NCI-H345 treated with DMSO at 0.1 percent for 48 hours (cell line): Measurements from ENCODE around the gene BBOX1.
"Not testable (repeated sequence)": the region's sequence is repeated elsewhere in the genome, so short reads cannot be mapped to it uniquely, and the experiment has no call there.

Source experiments
- DNase-seq: peaks from one replicate; lab custom pipeline; 2025; ENCODE audit not compliant: unreplicated experiment; lab: John Stamatoyannopoulos, UW

The BBOX1 gene

GRCh38 chr11:27083241-27083640 is 42.6 kb downstream of the BBOX1 start:
- DNase-seq = no peak

GRCh38 chr11:27083782-27084181 is 43.2 kb downstream of the BBOX1 start:
- DNase-seq = no peak

DNA sequence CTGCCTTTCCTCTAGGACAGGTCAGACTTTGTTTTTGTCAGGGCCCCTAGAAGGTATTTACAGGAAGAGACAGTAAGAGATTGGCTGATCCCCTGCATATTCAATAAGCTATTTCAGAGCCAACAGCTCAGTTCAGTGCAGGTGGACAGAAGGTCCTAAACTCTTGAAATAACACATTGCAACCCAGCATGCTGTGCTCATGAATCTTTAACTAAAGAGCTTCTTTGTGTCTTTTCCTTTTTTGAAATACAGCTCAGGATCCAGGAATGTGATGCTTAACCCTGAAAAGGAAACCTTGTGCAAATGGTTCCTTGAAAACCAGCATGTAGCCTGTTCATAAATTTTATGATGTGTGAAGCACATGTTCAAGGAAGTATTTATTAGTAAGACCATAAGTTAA is 43.9 kb downstream of the BBOX1 start:
- DNase-seq = no peak

GRCh38 chr11:27085111-27085510 is 44.5 kb downstream of the BBOX1 start:
- DNase-seq = no peak

DNA sequence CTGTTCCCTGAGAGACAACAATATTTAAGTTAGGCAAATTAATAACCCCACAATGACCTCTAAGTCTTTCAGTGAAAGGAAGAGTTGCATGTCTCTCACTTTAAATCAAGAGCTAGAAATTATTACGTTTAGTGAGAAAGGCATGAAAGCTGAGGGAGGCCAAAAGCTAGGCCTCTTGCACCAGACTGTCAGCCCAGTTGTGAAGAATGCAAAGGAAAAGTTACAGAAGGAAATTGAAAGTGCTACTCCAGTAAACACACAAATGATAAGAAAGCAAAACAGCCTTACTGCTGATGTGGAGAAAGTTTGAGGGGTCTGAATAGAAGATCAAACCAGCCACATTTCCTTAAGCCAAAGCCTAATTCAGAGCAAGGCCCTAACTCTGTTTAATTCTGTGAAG is 45.0 kb downstream of the BBOX1 start:
- no peak for DNase-seq

DNA sequence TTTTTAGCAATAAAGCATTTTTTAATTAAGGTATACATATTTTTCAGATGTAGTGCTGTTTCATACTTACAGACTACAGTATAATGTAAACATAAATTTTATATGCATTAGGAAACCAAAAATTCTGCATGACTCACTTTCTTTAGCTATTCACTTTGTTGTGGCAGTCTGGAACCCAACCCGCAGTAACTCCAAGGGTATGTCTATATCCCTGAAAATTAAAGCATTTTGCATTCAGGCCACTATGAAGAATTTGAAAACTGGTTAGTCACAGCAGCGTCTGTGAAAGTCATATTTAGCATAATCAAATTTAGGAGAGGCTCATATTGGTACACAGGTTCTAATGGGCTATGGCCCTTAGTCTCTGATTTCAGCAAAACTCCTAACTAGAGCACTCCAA is 46.8 kb downstream of the BBOX1 start:
- no peak for DNase-seq

DNA sequence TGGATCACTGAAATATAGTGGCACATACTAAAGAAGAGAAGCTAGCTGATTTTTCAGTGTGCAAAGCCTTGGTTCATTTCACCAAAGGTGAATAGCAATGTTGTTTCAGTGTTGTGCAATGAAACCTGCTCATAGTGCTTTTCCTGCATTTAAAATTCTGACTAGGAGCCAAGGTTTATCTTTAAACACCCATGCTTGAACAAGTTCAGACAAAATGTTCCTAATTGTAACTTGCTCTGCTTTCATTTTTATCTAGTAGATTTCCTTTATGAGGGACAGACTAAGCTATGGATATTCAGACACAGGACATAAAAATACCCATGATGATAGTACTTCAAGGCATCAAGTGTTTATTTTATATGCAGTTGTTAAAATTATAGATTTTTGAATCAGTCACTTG is 47.7 kb downstream of the BBOX1 start:
- DNase-seq = no peak

- no peak for DNase-seq
Observed at GRCh38 chr11:27089746-27090145, 49.1 kb downstream of the BBOX1 start.

DNA sequence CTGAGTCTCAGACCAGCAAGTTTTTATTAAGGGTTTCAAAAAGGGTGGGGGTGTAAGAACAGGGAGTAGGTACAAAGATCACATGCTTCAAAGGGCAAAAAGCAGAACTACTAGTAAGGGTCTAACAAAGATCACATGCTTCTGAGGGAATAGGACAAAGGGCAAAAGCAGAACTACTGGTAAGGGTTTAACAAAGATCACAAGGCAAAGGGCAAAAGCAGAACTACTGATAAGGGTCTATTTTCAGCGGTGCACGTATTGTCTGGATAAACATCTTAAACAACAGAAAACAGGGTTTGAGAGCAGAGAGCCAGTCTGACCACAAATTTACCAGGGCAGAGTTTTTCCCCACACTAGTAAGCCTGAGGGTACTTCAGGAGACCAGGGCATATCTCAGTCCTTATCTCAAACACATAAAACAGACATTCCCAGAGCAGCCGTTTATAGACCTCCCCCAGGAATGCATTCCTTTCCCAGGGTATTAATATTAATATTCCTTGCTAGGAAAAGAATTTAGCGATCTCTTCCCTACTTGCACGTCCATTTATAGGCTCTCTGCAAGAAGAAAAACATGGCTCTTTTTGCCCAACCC is 49.8 kb downstream of the BBOX1 start:
- not testable (repeated sequence) for DNase-seq

DNA sequence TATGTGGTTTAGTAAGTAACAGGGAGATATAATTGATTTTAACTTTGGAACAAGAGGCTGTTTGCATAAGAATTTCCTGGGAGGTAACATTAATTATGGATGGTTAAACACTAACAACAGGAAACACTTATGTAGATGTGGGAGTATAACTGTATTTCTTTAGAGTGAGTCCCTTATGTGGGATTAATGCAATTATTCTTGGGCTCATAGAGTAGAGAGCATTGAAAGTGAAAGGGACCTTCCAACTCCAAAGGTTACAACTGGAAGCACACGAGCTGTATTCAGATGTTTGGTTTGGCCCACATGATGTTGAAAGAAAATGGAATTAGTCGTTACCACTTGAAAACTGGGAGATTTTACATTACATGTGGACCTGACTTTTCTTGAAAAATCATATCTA is 53.5 kb downstream of the BBOX1 start:
- DNase-seq = no peak

GRCh38 chr11:27095059-27095458 is 54.4 kb downstream of the BBOX1 start:
- no peak for DNase-seq

GRCh38 chr11:27095887-27096286 is 55.3 kb downstream of the BBOX1 start:
- no peak for DNase-seq

DNA sequence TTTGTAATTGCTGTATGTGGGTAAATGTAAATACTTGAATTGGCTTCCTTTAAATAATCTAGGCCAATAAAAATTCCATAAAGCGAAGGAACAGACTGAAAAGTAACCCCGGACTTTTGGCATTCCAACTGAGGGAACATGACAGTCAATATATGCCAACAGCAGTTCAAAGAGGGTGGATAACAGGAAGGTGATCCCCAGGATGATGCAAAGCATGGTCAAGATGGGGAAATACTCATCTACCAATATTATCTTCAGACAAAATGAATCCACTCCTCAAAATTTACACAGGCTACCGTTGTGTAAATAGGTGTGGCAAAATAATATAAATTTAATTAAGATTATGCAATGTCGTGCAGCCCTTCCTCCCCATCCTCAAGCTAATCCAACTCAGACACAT is 56.9 kb downstream of the BBOX1 start:
- no peak for DNase-seq

- no peak for DNase-seq
Observed at GRCh38 chr11:27100534-27100933, 59.9 kb downstream of the BBOX1 start.

DNA sequence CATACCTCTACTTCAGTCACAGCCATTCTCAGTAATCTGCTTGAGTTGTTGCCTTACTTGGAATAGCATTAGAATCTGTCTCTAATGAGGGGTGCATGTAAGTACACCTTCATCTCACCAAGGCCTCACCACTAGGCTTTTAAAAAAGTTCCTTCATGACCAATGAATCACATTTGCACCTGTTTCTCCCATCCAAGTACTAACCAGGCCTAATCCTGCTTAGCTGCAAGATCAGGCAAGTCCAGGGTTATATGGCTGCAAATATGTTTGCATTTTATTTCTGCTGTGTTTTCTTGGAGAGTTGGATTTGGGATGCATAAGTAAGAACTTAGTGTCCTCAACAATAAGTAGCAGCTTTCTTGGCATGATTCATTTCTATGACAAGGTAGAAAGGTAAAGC is 66.9 kb downstream of the BBOX1 start:
- no peak for DNase-seq

- no peak for DNase-seq
Observed at GRCh38 chr11:27108809-27109208, 68.2 kb downstream of the BBOX1 start.

- no peak for DNase-seq
Observed at GRCh38 chr11:27111896-27112295, 71.3 kb downstream of the BBOX1 start.

DNA sequence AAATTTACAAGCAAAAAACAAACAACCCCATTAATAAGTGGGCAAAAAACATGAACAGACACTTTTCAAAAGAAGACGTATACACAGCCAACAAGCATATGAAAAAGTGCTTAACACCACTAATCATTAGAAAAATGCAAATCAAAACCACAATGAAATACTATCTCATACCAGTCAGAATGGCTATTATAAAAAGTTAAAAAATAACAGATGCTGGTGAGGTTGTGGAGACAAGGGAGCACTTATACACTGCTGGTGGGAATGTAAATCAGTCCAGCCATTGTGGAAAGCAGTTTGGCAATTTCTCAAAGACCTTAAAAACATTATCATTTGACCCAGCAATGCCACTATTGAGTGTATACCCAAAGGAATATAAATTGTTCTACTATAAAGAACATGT is 72.3 kb downstream of the BBOX1 start:
- DNase-seq = no peak

DNA sequence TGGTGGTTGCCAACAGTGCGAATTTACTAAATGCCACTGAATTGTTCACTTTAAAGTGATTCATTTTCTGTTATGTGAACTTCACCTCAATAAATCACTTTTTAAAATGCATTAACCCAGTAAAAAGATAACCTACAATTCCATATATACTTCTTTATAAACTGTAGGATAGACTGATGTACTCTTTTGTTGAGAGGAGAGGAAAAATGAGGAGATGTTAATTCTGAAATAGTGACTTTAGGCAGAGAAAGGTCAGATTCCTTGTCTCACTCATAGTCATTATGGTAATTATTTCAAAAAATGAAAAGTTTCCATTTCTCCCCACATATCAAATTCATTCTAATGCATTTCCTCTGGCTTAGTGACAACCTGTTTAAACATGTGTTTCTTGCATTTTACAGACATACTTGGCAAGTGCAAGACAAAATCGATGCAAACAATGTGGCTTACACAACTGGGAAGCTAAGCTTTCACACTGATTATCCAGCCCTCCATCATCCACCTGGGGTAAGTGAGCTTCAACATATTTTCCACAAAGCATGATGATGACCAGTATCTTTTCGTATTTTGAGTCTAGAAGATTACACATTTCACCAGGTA is 74.5 kb downstream of the BBOX1 start:
- no peak for DNase-seq

DNA sequence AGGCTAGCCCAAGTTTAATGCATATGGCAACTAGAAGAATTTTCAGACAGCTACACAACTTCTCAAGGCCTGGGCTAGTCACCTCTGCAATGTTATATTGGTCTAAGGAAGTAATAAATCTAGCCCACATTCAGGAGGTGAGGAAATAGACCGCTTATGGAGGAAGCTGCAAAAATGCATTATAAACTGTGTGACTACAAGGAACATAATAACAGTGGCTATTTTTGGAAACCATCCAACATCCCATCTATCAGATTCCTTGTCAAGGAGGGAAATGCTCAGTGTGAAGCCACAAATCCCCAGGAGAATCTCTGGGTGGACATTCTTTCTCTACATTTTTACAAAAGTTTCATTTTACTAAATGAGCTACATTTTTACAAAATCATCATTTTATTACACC is 76.1 kb downstream of the BBOX1 start:
- DNase-seq = no peak

DNA sequence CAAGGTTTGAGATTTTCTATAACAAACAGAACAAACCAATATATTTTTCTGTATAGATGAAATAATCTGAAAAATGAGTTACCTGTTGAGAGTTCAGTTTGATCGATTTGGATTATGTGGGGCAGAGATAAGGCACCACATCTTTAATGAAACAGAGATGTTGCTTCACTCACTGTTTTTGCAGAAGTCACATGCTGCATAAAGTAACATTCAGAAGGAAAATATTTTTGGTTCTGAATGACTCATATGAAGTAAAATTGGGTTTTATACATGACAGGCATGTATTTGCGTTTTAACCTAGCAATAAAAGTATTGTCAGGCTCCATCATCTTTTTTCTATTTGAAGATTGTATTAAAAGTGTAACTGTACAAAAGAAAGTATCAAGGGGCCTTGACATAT is 77.8 kb downstream of the BBOX1 start:
- DNase-seq = no peak

DNA sequence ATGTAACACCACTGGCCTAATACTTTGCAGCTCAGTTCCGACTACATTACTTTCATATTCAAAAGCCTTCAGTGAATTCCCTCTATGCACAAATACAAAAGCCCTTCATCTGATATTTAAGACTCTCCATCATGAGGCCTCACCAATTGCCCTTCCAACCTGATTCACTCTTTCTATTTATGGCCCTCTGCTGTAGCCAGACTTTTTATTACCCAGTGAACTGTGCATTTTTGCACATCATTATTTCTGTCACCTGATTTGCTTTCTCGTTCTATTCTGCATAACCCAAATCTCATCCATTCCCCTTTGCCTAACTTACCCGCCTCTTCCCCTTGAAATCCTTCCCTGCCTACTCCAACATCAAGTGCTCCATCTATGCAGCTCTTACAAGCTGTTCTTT is 78.3 kb downstream of the BBOX1 start:
- DNase-seq = no peak

DNA sequence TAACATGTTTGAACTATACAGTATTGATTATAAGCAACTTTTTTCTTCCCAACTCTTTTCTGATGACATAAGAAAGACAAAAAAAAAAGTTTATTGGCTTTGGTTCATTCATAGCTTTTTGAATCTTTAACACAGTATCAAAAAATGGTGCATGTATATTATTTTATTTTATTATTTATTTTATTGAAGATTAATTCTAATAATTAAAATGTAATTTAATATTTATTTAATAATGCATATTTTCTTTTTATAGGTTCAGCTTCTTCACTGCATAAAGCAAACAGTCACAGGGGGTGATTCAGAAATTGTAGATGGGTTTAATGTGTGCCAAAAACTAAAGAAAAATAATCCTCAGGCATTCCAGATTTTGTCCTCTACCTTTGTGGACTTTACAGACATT is 78.8 kb downstream of the BBOX1 start:
- no peak for DNase-seq
